Measurements from ENCODE around the gene TPBGL.

Gene TPBGL

DNA sequence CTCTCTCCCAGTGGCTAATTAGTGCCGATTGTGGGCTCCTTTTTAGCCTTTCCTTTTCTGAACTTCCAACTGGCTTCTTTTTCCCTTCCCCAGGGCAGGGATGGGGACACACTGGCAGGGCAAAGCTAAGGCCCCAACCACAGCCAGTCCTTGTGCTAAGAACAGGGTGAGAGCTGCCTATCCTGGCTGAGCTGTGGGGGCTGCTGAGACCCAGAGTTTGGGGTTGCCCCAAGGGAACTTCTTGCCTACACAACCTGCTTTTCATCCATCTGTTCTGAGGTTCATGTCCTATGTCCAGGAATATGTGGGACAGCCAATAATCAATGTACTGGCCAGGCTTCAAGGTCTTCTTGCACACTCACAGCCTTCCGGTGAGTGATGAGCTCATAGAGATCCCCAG lies 10.0 kb upstream of the TPBGL start:
- no peak for TF ChIP-seq GATA3 (IDR thresholded peaks at IDR 0.05; ENCODE audit: low read depth, low read length)
- no peak for TF ChIP-seq GATA2 (IDR thresholded peaks at IDR 0.05; ENCODE audit: low read depth, low read length)

DNA sequence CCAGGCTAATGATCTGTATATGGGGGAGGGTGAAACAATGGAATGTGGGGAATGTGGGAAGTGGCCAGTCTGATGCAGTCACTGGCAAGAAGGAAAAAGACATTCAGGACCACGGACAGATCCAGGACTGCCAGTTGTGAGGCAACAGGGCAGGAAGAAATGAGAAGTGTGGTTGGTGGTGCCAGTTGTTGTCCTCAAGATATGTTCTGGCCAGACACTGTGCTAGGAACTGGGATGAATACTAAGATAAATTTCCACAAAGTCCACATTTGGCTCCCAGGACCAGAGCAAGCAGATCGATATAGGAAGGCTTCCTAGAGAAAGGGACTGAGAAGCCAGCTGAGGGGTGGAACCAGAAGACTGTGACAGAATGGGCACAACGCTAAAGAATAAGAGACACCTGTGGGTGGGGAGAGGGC lies 6.8 kb upstream of the TPBGL start:
- no peak for TF ChIP-seq GATA3 (IDR thresholded peaks at IDR 0.05; ENCODE audit: low read depth, low read length)
- no peak for TF ChIP-seq GATA2 (IDR thresholded peaks at IDR 0.05; ENCODE audit: low read depth, low read length)

GRCh38 chr11:75236062-75236461 lies 4.5 kb upstream of the TPBGL start:
- TF ChIP-seq GATA2 (IDR thresholded peaks at IDR 0.05; ENCODE audit: low read depth, low read length) = no peak
- no peak for TF ChIP-seq GATA3 (IDR thresholded peaks at IDR 0.05; ENCODE audit: low read depth, low read length)

GRCh38 chr11:75237050-75237449 lies 3.5 kb upstream of the TPBGL start:
- TF ChIP-seq GATA2 (IDR thresholded peaks at IDR 0.05; ENCODE audit: low read depth, low read length) = no peak
- TF ChIP-seq GATA3 (IDR thresholded peaks at IDR 0.05; ENCODE audit: low read depth, low read length) = no peak

GRCh38 chr11:75238595-75239440 lies 1.8 kb upstream of the TPBGL start:
- TF ChIP-seq GATA2 (IDR thresholded peaks at IDR 0.05; ENCODE audit: low read depth, low read length) (no peak), GATA3 (IDR thresholded peaks at IDR 0.05; ENCODE audit: low read depth, low read length) (no peak)

DNA sequence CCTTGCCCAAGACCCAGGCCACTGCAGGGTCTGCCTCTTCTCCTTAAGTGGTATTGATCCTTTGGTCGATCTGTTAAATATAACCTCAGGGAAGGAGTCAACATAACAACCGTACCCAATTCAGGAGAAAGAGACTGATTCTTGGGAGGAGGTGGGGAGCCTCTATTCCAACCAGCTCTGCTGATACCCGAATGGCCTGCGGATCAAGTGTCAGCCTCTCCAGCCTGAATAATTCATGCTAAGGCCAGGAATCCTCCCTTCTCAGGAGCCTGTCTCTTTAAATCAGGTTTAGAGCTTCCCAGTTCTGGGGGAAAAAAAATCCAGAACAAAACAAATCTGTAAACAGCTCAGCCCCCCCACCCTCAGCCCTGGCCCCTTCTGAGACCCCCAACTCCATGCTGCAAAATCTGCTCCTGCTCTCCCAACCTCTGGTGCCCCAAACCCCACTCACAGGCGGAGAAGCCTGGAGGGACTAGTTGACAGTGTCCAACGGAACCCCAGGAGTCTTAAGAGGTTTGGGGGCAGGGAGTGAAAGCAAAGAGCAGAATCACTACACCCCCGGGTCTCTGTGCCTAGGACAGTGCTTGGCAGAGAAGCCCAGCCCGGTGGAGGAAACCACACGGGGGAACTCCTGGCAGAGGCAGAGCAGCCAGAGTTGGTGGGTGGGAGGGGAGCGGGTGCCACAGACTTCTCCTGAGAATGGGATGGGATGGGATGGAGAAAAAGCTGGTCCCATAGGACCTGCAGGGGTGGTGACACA lies 863 bp upstream of the TPBGL start:
- TF ChIP-seq GATA2 (IDR thresholded peaks at IDR 0.05; ENCODE audit: low read depth, low read length) (no peak), GATA3 (IDR thresholded peaks at IDR 0.05; ENCODE audit: low read depth, low read length) (no peak)

GRCh38 chr11:75241036-75241905 lies 697 bp downstream of the TPBGL start:
- no peak for TF ChIP-seq GATA3 (IDR thresholded peaks at IDR 0.05; ENCODE audit: low read depth, low read length)
- TF ChIP-seq GATA2 (IDR thresholded peaks at IDR 0.05; ENCODE audit: low read depth, low read length) = no peak

DNA sequence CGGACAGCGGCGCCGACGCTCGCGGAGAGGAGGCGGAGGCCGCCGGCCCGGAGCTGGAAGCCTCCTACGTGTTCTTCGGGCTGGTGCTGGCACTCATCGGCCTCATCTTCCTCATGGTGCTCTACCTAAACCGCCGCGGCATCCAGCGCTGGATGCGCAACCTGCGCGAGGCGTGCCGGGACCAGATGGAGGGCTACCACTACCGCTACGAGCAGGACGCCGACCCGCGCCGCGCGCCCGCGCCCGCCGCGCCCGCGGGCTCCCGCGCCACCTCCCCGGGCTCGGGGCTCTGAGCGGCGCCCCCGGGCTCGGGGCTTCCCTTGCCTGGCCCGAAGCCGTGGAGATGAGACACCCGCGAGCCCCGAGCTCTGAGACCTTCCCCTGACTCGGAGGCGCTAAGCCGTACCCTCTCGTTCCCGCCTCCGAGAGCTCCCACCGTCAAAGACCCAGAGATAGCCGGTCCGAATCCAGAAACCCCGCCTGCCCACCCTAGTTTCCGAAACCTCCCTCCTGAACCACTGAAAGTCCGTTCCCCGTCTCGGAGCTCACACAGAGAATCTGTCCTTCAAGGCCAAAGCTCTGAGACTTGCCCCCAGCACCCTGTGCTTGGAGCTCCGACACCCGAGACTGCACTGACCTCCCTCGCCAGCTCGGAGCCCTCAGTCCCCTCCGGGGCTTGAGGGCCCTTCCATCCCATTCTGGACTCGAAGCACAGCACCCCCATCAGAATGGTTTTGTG lies 1.5 kb downstream of the TPBGL start:
- TF ChIP-seq GATA3 (IDR thresholded peaks at IDR 0.05; ENCODE audit: low read depth, low read length) = no peak
- no peak for TF ChIP-seq GATA2 (IDR thresholded peaks at IDR 0.05; ENCODE audit: low read depth, low read length)

- TF ChIP-seq GATA2 (IDR thresholded peaks at IDR 0.05; ENCODE audit: low read depth, low read length) = no peak
- TF ChIP-seq GATA3 (IDR thresholded peaks at IDR 0.05; ENCODE audit: low read depth, low read length) = no peak
Measured at GRCh38 chr11:75242722-75243600, 2.4 kb downstream of the TPBGL start.

- TF ChIP-seq GATA2 (IDR thresholded peaks at IDR 0.05; ENCODE audit: low read depth, low read length) (no peak), GATA3 (IDR thresholded peaks at IDR 0.05; ENCODE audit: low read depth, low read length) (no peak)
Measured at GRCh38 chr11:75244052-75244814, 3.7 kb downstream of the TPBGL start.

DNA sequence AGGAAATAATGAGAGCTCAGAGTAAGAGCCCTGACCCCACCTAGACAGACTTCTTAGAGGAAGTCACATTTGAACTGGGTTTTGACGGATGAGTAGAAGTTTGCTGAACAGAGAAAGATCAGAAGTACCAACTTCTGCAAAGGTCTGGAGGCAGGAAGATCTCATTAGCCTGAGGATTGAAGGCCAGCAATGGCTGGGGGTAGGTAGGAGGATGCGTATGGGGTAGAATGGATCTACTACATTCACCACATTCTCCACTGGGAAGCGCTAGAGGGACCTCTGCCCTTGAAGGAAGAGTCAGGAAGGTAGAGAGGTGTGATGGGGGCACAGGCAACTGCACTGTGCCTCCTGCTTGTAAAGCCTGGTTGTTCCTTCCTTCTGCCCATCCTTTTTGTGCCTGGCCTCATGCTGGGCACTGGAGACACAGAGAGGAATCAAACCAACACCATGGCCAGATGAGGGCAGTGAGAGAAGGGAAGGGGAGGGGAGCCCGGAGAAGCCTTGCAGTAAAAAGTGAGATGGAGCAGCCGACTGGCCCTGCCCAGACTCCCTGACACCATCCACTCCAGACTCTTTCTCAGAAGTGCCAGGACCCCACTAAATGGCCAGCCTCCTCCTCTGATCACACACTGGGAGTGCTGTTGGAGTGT lies 4.9 kb downstream of the TPBGL start:
- TF ChIP-seq GATA2 (IDR thresholded peaks at IDR 0.05; ENCODE audit: low read depth, low read length) (no peak), GATA3 (IDR thresholded peaks at IDR 0.05; ENCODE audit: low read depth, low read length) (no peak)

Measured in SH-SY5Y (cell line).